HFF-Myc (cell line): Measurements from ENCODE around the gene DVL3.

Source experiments
- DNase-seq: peaks from one replicate; pipeline ENCODE4 v3.0.0-alpha.2; 2011; ENCODE audit warnings: low read depth; ENCODE audit errors: extremely low read depth
- H3K4me3 ChIP-seq: replicated peaks from 2 replicates; pipeline ENCODE4 v1.5.1; 2011; ENCODE audit warnings: low read depth, mild to moderate bottlenecking, control low read depth, low read length
- CTCF ChIP-seq: IDR thresholded peaks from 2 replicates; pipeline ENCODE4 v1.5.1; 2012; ENCODE audit warnings: mild to moderate bottlenecking, low read depth, low read length, control low read depth; ENCODE audit errors: missing control alignments

Gene DVL3

GRCh38 chr3:184188080-184188479 lies 32.9 kb downstream of the DVL3 start:
- DNase-seq, result no peak
- TF ChIP-seq CTCF, result no peak
- H3K4me3 ChIP-seq, result no peak overlapping the region

- no peak for TF ChIP-seq CTCF
- no peak for DNase-seq
- no peak overlapping the region for H3K4me3 ChIP-seq
Measured at GRCh38 chr3:184189421-184189820, 34.2 kb downstream of the DVL3 start.

- no peak overlapping the region for H3K4me3 ChIP-seq
- no peak for DNase-seq
- no peak for TF ChIP-seq CTCF
Measured at GRCh38 chr3:184192889-184193288, 37.7 kb downstream of the DVL3 start.

- TF ChIP-seq CTCF, result no peak
- H3K4me3 ChIP-seq, result no peak overlapping the region
- DNase-seq, result no peak
Measured at GRCh38 chr3:184193991-184194539, 38.9 kb downstream of the DVL3 start.

GRCh38 chr3:184196536-184196935 lies 41.4 kb downstream of the DVL3 start:
- TF ChIP-seq CTCF, result no peak
- H3K4me3 ChIP-seq, result no peak overlapping the region
- no peak for DNase-seq

- H3K4me3 ChIP-seq, result no peak overlapping the region
- TF ChIP-seq CTCF, result no peak
- no peak for DNase-seq
Measured at GRCh38 chr3:184198509-184198908, 43.3 kb downstream of the DVL3 start.

- TF ChIP-seq CTCF, result no peak
- no peak for DNase-seq
- H3K4me3 ChIP-seq, result no peak overlapping the region
Measured at GRCh38 chr3:184200825-184201224, 45.6 kb downstream of the DVL3 start.
